ENCODE measurements around the gene FAM83D. TPM values are rescaled to one million over a fixed set of nuclear protein-coding genes. Genes with fewer than 3 reads are reported as not detected.
A peak's percentile ranks its signal among the peaks of the same experiment; 100 is the strongest.

The FAM83D gene
- total RNA-seq, 1 experiment from 2014 or later, result 48.1 TPM

DNA sequence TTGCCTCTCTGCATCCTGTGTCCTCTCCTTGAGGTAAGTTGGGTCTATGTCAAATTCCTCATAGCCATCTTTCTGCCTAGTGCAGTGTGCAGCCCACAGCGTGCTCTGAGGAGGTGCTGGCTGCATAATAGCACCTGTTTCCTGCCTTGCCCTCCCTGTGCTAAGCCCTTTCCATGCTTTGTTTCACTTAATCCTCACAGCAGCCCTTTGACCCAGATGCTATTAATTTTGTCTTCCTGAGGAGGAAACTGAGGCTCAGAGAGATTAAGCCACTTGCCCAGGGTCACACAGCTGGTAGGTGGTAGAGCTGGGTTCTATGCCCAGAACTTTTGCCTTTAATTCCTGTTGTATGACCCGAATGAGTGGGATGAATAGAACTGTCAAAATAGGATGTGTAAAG is 13.5 kb downstream of the FAM83D start:
- H3K79me1 ChIP-seq (ENCODE audit: insufficient read depth, low read depth, low read length, poor library complexity, severe bottlenecking), result peaks cover 12% of the 10 kb centered on the region
- no CpG with 5 or more reads among the region's 2 CpGs for WGBS (ENCODE audit: extremely low coverage, insufficient read length, low lambda C conversion rate)
- H3K23me2 ChIP-seq (ENCODE audit: insufficient read length, low read depth, low read length, poor library complexity, severe bottlenecking), result no peaks in the 10 kb centered on the region
- Mint-ChIP-seq H3K9me3 (no peaks in the 10 kb centered on the region), H3K27me3 (ENCODE audit: low read depth) (no peaks in the 10 kb centered on the region), H3K4me1 (peaks cover 13 to 19% of the 10 kb centered on the region in 2 experiments), H3K27ac (peak overlapping the region in 1 of 3 experiments; percentile 79; a peak in 3 of 7 replicates), H3K4me3 (no peak overlapping the region), H3K36me3 (ENCODE audit: insufficient read depth in 1 of 3, low read depth in 3 of 3) (peaks cover 27 to 76% (median 68%) of the 10 kb centered on the region in 3 experiments; a peak in 6 of 7 replicates)
- H3K4ac ChIP-seq (ENCODE audit: low read depth, low read length), result no peak overlapping the region
- H3K9ac ChIP-seq (ENCODE audit: extremely low read depth, insufficient read length, low read length), result no peak overlapping the region
- H3K79me2 ChIP-seq (ENCODE audit: insufficient read depth, low read length), result peaks cover 29% of the 10 kb centered on the region; the same call in 1 of the 2 replicates
- no peaks in the 10 kb centered on the region for H3K9me3 ChIP-seq (ENCODE audit: control insufficient read depth, low read depth, low read length)
- H2AFZ ChIP-seq (ENCODE audit: low read length), result no peak overlapping the region
- no peak overlapping the region for H2BK120ac ChIP-seq (ENCODE audit: low read depth, low read length, poor library complexity, severe bottlenecking)
- H3K27ac ChIP-seq (ENCODE audit: insufficient read length, low read depth, low read length), result no peak overlapping the region
- TF ChIP-seq, protein P1, sequence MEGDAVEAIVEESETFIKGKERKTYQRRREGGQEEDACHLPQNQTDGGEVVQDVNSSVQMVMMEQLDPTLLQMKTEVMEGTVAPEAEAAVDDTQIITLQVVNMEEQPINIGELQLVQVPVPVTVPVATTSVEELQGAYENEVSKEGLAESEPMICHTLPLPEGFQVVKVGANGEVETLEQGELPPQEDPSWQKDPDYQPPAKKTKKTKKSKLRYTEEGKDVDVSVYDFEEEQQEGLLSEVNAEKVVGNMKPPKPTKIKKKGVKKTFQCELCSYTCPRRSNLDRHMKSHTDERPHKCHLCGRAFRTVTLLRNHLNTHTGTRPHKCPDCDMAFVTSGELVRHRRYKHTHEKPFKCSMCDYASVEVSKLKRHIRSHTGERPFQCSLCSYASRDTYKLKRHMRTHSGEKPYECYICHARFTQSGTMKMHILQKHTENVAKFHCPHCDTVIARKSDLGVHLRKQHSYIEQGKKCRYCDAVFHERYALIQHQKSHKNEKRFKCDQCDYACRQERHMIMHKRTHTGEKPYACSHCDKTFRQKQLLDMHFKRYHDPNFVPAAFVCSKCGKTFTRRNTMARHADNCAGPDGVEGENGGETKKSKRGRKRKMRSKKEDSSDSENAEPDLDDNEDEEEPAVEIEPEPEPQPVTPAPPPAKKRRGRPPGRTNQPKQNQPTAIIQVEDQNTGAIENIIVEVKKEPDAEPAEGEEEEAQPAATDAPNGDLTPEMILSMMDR (conservative IDR thresholded peaks at IDR 0.05), result no peak
- DNase-seq, result no peak
- H3K56ac ChIP-seq (ENCODE audit: insufficient read length, low read depth, low read length), result no peak overlapping the region
- no peak overlapping the region for H2BK12ac ChIP-seq (ENCODE audit: insufficient read length, low read depth, low read length)
- no peak overlapping the region for H2BK20ac ChIP-seq (ENCODE audit: low read depth, low read length, poor library complexity, severe bottlenecking)
- no peak overlapping the region for H3K23ac ChIP-seq (ENCODE audit: insufficient read length, low read depth, low read length)
- peaks cover 3% of the 10 kb centered on the region; the same call in 1 of the 2 replicates for H3K4me1 ChIP-seq (ENCODE audit: insufficient read depth, low read length)
- H2AK5ac ChIP-seq (ENCODE audit: insufficient read length, low read length), result no peak overlapping the region
- H4K91ac ChIP-seq (ENCODE audit: insufficient read length, low read depth, low read length), result no peak overlapping the region
- H3K27me3 ChIP-seq (ENCODE audit: insufficient read depth, low read length), result no peaks in the 10 kb centered on the region
- no peak overlapping the region for H2BK15ac ChIP-seq (ENCODE audit: low read depth, low read length)
- H3K18ac ChIP-seq (ENCODE audit: insufficient read length, low read depth, low read length), result no peak overlapping the region
- H3T11ph ChIP-seq (ENCODE audit: low read length), result no peak overlapping the region
- no peak overlapping the region for H3K14ac ChIP-seq (ENCODE audit: insufficient read depth, low read length)
- no peak overlapping the region for H4K5ac ChIP-seq (ENCODE audit: insufficient read length, low read depth, low read length)
- no peak overlapping the region for H3K4me2 ChIP-seq (ENCODE audit: insufficient read depth, insufficient read length, low read length)
- no peaks in the 10 kb centered on the region for H4K20me1 ChIP-seq (ENCODE audit: control insufficient read depth, insufficient read depth, insufficient read length)
- no peak overlapping the region for H4K8ac ChIP-seq (replicated peaks; ENCODE audit: insufficient read length, low read depth, low read length)
- H2BK5ac ChIP-seq (ENCODE audit: insufficient read length, low read length), result no peak overlapping the region
